ENCODE measurements around the gene TINCR.

TINCR gene

GRCh38 chr19:5542665-5543064 is 25.1 kb downstream of the TINCR start:
- TF ChIP-seq POLR2AphosphoS5 (IDR thresholded peaks at IDR 0.05; ENCODE audit: low read depth, low read length) (no peak), REST (IDR thresholded peaks at IDR 0.05; ENCODE audit: insufficient read depth in 1 of 2, low read depth in 2 of 2, low read length in 2 of 2) (no peak)

GRCh38 chr19:5541456-5541855 is 26.3 kb downstream of the TINCR start:
- no peak for TF ChIP-seq SIN3A (IDR thresholded peaks at IDR 0.05; ENCODE audit: borderline replicate concordance, insufficient read depth, low read length)
- no peak for TF ChIP-seq TAF1 (IDR thresholded peaks at IDR 0.05; ENCODE audit: borderline replicate concordance, insufficient read depth, low read length)
- TF ChIP-seq POLR2AphosphoS5 (IDR thresholded peaks at IDR 0.05; ENCODE audit: low read depth, low read length), result no peak
- no peak for TF ChIP-seq FOXP2 (optimal IDR thresholded peaks at IDR 0.05; ENCODE audit: borderline replicate concordance, extremely low read depth, extremely low read length, insufficient read depth)

- TF ChIP-seq SIN3A (IDR thresholded peaks at IDR 0.05; ENCODE audit: borderline replicate concordance, insufficient read depth, low read length) (no peak), FOXP2 (optimal IDR thresholded peaks at IDR 0.05; ENCODE audit: borderline replicate concordance, extremely low read depth, extremely low read length, insufficient read depth) (no peak), TAF1 (IDR thresholded peaks at IDR 0.05; ENCODE audit: borderline replicate concordance, insufficient read depth, low read length) (no peak), POLR2AphosphoS5 (IDR thresholded peaks at IDR 0.05; ENCODE audit: low read depth, low read length) (no peak), REST (IDR thresholded peaks at IDR 0.05; ENCODE audit: insufficient read depth in 1 of 2, low read depth in 2 of 2, low read length in 2 of 2) (no peak)
Observed at GRCh38 chr19:5540208-5540607, 27.5 kb downstream of the TINCR start.

- TF ChIP-seq FOXP2 (optimal IDR thresholded peaks at IDR 0.05; ENCODE audit: borderline replicate concordance, extremely low read depth, extremely low read length, insufficient read depth) (no peak), TAF1 (IDR thresholded peaks at IDR 0.05; ENCODE audit: borderline replicate concordance, insufficient read depth, low read length) (no peak), REST (IDR thresholded peaks at IDR 0.05; ENCODE audit: insufficient read depth in 1 of 2, low read depth in 2 of 2, low read length in 2 of 2) (no peak), SIN3A (IDR thresholded peaks at IDR 0.05; ENCODE audit: borderline replicate concordance, insufficient read depth, low read length) (no peak), POLR2AphosphoS5 (IDR thresholded peaks at IDR 0.05; ENCODE audit: low read depth, low read length) (no peak)
Observed at GRCh38 chr19:5537870-5538269, 29.9 kb downstream of the TINCR start.

- TF ChIP-seq FOXP2 (optimal IDR thresholded peaks at IDR 0.05; ENCODE audit: borderline replicate concordance, extremely low read depth, extremely low read length, insufficient read depth), result no peak
- no peak for TF ChIP-seq POLR2AphosphoS5 (IDR thresholded peaks at IDR 0.05; ENCODE audit: low read depth, low read length)
- no peak for TF ChIP-seq SIN3A (IDR thresholded peaks at IDR 0.05; ENCODE audit: borderline replicate concordance, insufficient read depth, low read length)
- no peak for TF ChIP-seq TAF1 (IDR thresholded peaks at IDR 0.05; ENCODE audit: borderline replicate concordance, insufficient read depth, low read length)
- no peak for TF ChIP-seq REST (IDR thresholded peaks at IDR 0.05; ENCODE audit: insufficient read depth in 1 of 2, low read depth in 2 of 2, low read length in 2 of 2)
Observed at GRCh38 chr19:5536337-5536894, 31.3 kb downstream of the TINCR start.
